Gastrocnemius medialis (tissue), 4 donors: ENCODE results near the gene ZNF488. TPM values are rescaled to one million over a fixed set of nuclear protein-coding genes. Genes with fewer than 3 reads are reported as not detected.

Experiments used
- ATAC-seq, 2 donors: fragments of 150-250 bp; one replicate each; pipeline ENCODE4 v1.9.1; 2016
- DNase-seq, 2 donors: peaks; one replicate each; pipeline ENCODE4 v3.0.0-alpha.2; 2019
- H3K27ac ChIP-seq, 4 donors: fragments of 200-600 bp; sonication (generic); 1 replicate in 1 of 4; 2 replicates in 3 of 4; pipeline ENCODE4 v1.5.1; 2016 to 2018; ENCODE audit warnings: mild to moderate bottlenecking in 2 of 4, moderate library complexity in 1 of 4
- H3K27me3 ChIP-seq, 3 donors: fragments of 200-600 bp; sonication (generic) in 2 of 3; 1 replicate in 1 of 3; 2 replicates in 2 of 3; pipeline versions ENCODE4 v1.5.1 to v1.6.0; 2016 to 2019; ENCODE audit warnings: mild to moderate bottlenecking in 1 of 3, moderate library complexity in 1 of 3
- H3K36me3 ChIP-seq, 2 donors: fragments of 200-600 bp; sonication (generic) in 1 of 2; one replicate each; pipeline ENCODE4 v1.5.1; 2017 to 2018
- H3K4me1 ChIP-seq, 2 donors: fragments of 200-600 bp; sonication (generic) in 1 of 2; one replicate each; pipeline ENCODE4 v1.5.1; 2016 to 2017; ENCODE audit warnings: mild to moderate bottlenecking in 2 of 2
- H3K4me3 ChIP-seq, 4 donors: fragments of 200-600 bp; sonication (generic) in 3 of 4; 1 replicate in 1 of 4; 2 replicates in 3 of 4; pipeline ENCODE4 v1.5.1; 2016 to 2019; ENCODE audit warnings: mild to moderate bottlenecking in 2 of 4
- H3K9me3 ChIP-seq, 3 donors: fragments of 200-600 bp; sonication (generic) in 2 of 3; 1 replicate in 1 of 3; 2 replicates in 2 of 3; pipeline ENCODE4 v1.5.1; 2016 to 2019
- POLR2A ChIP-seq, 2 donors: fragments of 450-650 bp; IDR thresholded peaks; one replicate each; pipeline ENCODE4 v1.6.1; 2017; ENCODE audit warnings: antibody characterized with exemption in 2 of 2, mild to moderate bottlenecking in 2 of 2, moderate library complexity in 2 of 2
- in situ Hi-C, 4 donors: fragments of 200-750 bp; cut with MboI; loops; one replicate each; pipeline versions ENCODE4 v1.15.0 to v1.8.0; 2017; ENCODE audit warnings: low sequenced_read_pairs in 4 of 4
- intact Hi-C: fragments of 100-400 bp; cut with DNase I; formaldehyde crosslinking; loops from one replicate; pipeline ENCODE4 v1.15.1; 2023; ENCODE audit warnings: low total_unique reads
- total RNA-seq, 4 donors: library from RNA; depleted of rRNA; stranded (reverse); fragments of >200 nt; gene quantifications; one replicate each; pipeline versions ENCODE4 v1.1.0 to v1.2.3, GENCODE V29; 2016
- TF ChIP-seq, protein P1 (sequence below), 5 experiments: fragments of 450-650 bp in 3 of 5; fragments of 200-600 bp in 2 of 5; sonication (generic) in 2 of 5; IDR thresholded peaks in 4 of 5; conservative IDR thresholded peaks in 1 of 5; 1 replicate in 4 of 5; 2 replicates in 1 of 5; pipeline ENCODE4 v1.5.1; 2016 to 2019; ENCODE audit warnings: antibody characterized with exemption in 5 of 5, mild to moderate bottlenecking in 3 of 5, moderate library complexity in 3 of 5

The ZNF488 gene
- total RNA-seq, 4 donors from 2014 or later: not detected

- in situ Hi-C loops: loop anchor here in 1 of 4 donors (25.0 kb wide), 1 partner anchor 1092 kb away; the partner anchor contains the start of gene ANTXRL
Observed at GRCh38 chr10:47379445-47379785, 4.7 kb downstream of the ZNF488 start.

GRCh38 chr10:47378606-47379444 is 5.3 kb downstream of the ZNF488 start:
- Histone ChIP-seq H3K9me3 (no peaks in the 10 kb centered on the region), H3K36me3 (no peaks in the 10 kb centered on the region), H3K4me3 (no peak overlapping the region), H3K27ac (no peak overlapping the region), H3K4me1 (peaks cover 11 to 20% of the 10 kb centered on the region in 2 donors), H3K27me3 (no peaks in the 10 kb centered on the region)
- intact Hi-C loops: no loop called here
- TF ChIP-seq, protein P1, sequence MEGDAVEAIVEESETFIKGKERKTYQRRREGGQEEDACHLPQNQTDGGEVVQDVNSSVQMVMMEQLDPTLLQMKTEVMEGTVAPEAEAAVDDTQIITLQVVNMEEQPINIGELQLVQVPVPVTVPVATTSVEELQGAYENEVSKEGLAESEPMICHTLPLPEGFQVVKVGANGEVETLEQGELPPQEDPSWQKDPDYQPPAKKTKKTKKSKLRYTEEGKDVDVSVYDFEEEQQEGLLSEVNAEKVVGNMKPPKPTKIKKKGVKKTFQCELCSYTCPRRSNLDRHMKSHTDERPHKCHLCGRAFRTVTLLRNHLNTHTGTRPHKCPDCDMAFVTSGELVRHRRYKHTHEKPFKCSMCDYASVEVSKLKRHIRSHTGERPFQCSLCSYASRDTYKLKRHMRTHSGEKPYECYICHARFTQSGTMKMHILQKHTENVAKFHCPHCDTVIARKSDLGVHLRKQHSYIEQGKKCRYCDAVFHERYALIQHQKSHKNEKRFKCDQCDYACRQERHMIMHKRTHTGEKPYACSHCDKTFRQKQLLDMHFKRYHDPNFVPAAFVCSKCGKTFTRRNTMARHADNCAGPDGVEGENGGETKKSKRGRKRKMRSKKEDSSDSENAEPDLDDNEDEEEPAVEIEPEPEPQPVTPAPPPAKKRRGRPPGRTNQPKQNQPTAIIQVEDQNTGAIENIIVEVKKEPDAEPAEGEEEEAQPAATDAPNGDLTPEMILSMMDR (IDR thresholded peaks at IDR 0.05 in 4 of 5, conservative IDR thresholded peaks at IDR 0.05 in 1 of 5): no peak
- TF ChIP-seq POLR2A (IDR thresholded peaks at IDR 0.05): no peak
- no peak for DNase-seq
- ATAC-seq: no peak
- in situ Hi-C loops: loop anchor here in 1 of 4 donors (25.0 kb wide), 1 partner anchor 1092 kb away; the partner anchor contains the start of gene ANTXRL

More at GRCh38 chr10:47379445-47379785, 4.7 kb downstream of the ZNF488 start:
- DNase-seq: no peak
- no peaks in the 10 kb centered on the region for H3K9me3 ChIP-seq
- H3K36me3 ChIP-seq: no peaks in the 10 kb centered on the region
- no peak overlapping the region for H3K27ac ChIP-seq
- TF ChIP-seq, protein P1 (IDR thresholded peaks at IDR 0.05 in 4 of 5, conservative IDR thresholded peaks at IDR 0.05 in 1 of 5): no peak
- TF ChIP-seq POLR2A (IDR thresholded peaks at IDR 0.05): no peak
- H3K27me3 ChIP-seq: no peaks in the 10 kb centered on the region
- intact Hi-C loops: no loop called here
- peaks cover 13 to 22% of the 10 kb centered on the region in 2 donors for H3K4me1 ChIP-seq
- no peak for ATAC-seq
- no peak overlapping the region for H3K4me3 ChIP-seq

GRCh38 chr10:47378183-47378510 is 5.9 kb downstream of the ZNF488 start:
- Histone ChIP-seq H3K27ac (no peak overlapping the region), H3K4me3 (no peak overlapping the region), H3K4me1 (peaks cover 9 to 16% of the 10 kb centered on the region in 2 donors), H3K27me3 (no peaks in the 10 kb centered on the region), H3K9me3 (no peaks in the 10 kb centered on the region), H3K36me3 (no peaks in the 10 kb centered on the region)
- intact Hi-C loops (no loop called here), in situ Hi-C loops (loop anchor here in 1 of 4 donors (25.0 kb wide), 1 partner anchor 1091 kb away; the partner anchor contains the start of gene ANTXRL)
- TF ChIP-seq, protein P1 (IDR thresholded peaks at IDR 0.05 in 4 of 5, conservative IDR thresholded peaks at IDR 0.05 in 1 of 5): no peak
- TF ChIP-seq POLR2A (IDR thresholded peaks at IDR 0.05): no peak
- DNase-seq (no peak), ATAC-seq (no peak)

- in situ Hi-C loops (loop anchor here in 1 of 4 donors (25.0 kb wide), 1 partner anchor 1089 kb away; the partner anchor contains the start of gene ANTXRL), intact Hi-C loops (no loop called here)
- Histone ChIP-seq H3K9me3 (no peaks in the 10 kb centered on the region), H3K4me3 (no peak overlapping the region), H3K27ac (no peak overlapping the region), H3K27me3 (no peaks in the 10 kb centered on the region), H3K4me1 (peaks cover 9 to 11% of the 10 kb centered on the region in 2 donors), H3K36me3 (no peaks in the 10 kb centered on the region)
- TF ChIP-seq, protein P1 (IDR thresholded peaks at IDR 0.05 in 4 of 5, conservative IDR thresholded peaks at IDR 0.05 in 1 of 5): no peak
- TF ChIP-seq POLR2A (IDR thresholded peaks at IDR 0.05): no peak
- ATAC-seq (no peak), DNase-seq (no peak)
Observed at GRCh38 chr10:47376522-47377220, 7.4 kb downstream of the ZNF488 start.
